HG02623 (cell line): Measurements from ENCODE around the gene WIPF2.

ENCODE experiments used
- ATAC-seq: cut with Tn5 transposase; IDR thresholded peaks from one replicate; pipeline ENCODE4 v1.9.1; 2021; ENCODE audit warnings: moderate library complexity; ENCODE audit not compliant: unreplicated experiment

Gene WIPF2, protein sequence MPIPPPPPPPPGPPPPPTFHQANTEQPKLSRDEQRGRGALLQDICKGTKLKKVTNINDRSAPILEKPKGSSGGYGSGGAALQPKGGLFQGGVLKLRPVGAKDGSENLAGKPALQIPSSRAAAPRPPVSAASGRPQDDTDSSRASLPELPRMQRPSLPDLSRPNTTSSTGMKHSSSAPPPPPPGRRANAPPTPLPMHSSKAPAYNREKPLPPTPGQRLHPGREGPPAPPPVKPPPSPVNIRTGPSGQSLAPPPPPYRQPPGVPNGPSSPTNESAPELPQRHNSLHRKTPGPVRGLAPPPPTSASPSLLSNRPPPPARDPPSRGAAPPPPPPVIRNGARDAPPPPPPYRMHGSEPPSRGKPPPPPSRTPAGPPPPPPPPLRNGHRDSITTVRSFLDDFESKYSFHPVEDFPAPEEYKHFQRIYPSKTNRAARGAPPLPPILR

DNA sequence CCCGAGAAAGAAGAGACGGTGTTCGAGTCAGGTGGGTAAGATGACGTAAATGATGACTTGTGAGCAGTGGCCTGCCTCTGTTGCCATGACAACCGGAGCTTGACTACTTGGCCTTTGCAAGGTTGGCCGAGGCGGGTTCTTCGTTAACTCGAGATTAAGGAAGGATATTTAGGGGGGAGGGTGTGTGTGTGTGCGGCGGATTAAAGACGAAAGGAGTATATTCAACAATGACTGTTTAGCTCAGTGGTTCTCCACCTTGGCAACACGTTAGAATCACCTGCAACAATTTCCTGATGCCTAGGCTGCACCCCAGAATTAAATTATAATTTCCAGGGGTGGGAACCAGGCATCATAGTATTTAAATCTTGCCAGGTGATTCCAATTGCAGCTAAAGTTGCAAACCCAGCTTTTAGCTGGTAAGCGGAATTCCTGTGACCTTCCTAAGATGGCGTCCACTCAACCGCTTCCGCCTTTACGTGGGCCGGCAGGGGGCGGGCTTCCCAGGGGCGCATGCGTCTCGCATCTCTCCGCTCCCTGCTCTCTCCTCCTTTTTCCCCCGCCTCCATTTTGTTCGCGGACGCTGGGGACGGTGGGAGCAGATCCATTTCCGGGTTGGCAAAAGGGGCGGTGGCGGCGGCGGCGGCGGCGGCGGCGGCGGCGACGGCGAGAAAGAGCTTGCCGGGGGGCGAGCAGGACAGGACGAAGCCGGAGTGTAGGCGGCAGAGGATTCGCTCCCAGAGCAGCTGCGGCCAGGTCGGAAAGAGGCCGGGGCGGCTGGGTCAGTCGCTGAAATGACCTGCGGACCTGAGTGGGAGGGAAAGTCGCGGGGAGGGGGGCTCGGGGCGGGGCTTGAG, at the start of gene WIPF2:
Gene WIPF2 (plus strand): TSS at position 565 of the 854 bp plus-strand sequence. CDS start 37,156 bp downstream, outside the sequence.
- peak; percentile 87 for ATAC-seq

DNA sequence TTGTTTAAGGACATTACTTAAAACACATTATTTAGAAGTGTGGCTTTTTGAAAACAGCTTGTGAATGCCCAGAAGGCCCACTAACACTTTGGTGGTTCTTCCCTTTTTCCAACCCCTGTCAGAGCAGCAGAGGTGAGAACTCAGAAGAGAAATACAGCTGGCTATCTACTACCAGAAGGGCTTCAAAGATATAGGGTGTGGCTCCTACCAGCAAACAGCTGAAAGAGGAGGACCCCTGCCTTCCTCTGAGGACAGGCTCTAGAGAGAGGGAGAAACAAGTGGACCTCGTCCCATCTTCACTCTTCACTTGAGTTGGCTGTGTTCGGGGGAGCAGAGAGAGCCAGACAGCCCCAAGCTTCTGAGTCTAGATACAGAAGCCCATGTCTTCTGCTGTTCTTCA, 48.8 kb upstream of the WIPF2 start:
- no peak for ATAC-seq

DNA sequence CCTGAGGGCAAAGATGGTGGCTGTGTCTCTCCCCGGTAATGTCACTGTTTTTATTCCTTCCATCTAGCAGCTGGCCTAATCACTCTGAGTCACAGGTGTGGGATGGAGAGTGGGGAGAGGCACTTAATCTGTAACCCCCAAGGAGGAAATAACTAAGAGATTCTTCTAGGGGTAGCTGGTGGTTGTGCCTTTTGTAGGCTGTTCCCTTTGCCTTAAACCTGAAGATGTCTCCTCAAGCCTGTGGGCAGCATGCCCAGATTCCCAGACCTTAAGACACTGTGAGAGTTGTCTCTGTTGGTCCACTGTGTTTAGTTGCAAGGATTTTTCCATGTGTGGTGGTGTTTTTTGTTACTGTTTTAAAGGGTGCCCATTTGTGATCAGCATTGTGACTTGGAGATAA, 47.4 kb upstream of the WIPF2 start:
- ATAC-seq: no peak

DNA sequence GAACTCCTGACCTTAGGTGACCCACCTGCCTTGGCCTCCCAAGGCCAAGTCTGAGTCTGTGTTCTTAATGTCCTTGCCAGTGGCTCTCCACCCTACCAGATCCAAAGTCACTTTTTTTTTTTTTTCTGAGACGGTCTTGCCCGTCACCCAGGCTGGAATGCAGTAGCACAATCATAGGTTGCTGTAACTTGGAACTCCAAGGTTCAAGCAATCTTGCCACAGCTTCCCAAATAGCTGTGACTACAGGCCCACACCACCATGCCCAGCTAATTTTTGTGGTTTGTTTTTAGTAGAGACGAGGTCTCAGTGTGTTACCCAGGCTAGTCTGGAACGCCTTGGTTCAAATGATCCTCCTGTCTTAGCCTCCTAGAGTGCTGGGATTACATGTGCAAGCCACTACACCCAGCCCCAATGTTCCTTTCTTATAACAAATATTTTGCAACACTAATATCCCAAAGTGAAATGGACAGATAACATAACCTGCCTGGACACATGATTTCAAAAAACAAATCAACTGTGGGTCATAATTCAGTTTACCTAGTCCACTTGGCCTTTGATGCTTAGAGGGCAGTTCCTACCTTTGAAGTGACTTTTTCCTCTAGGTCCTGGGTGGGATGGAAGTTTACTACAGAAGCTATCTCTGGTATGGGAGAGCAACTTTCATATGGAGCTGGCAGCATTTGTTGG, 45.9 kb upstream of the WIPF2 start:
- ATAC-seq: no peak

- ATAC-seq: no peak
Observed at GRCh38 chr17:40173778-40174135, 45.3 kb upstream of the WIPF2 start.

GRCh38 chr17:40174514-40174913, 44.6 kb upstream of the WIPF2 start:
- ATAC-seq: no peak

- no peak for ATAC-seq
Observed at GRCh38 chr17:40175928-40176753, 43.0 kb upstream of the WIPF2 start.

DNA sequence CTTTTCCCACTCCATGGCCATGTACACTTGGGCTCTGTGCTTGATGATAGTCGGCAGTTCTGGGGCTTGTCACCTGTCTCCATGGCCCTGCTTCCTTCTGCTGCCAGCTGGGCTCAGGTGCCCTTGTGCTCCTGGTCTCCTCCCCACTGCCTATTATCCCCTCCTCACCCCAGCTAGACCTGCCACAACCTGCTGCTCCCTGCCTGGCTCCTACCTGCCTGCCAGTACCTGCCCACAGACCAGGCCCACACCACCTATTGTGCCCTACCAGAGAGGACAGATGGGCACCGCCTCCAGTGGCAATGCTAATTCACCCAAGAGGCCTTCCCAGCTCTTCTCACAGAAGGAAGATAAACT, 42.4 kb upstream of the WIPF2 start:
- ATAC-seq: no peak

- no peak for ATAC-seq
Observed at GRCh38 chr17:40177275-40177874, 41.7 kb upstream of the WIPF2 start, which contains the start of gene RAPGEFL1. Gene RAPGEFL1 (plus strand): TSS chr17:40177470. CDS start chr17:40177862, 392 bp downstream.

DNA sequence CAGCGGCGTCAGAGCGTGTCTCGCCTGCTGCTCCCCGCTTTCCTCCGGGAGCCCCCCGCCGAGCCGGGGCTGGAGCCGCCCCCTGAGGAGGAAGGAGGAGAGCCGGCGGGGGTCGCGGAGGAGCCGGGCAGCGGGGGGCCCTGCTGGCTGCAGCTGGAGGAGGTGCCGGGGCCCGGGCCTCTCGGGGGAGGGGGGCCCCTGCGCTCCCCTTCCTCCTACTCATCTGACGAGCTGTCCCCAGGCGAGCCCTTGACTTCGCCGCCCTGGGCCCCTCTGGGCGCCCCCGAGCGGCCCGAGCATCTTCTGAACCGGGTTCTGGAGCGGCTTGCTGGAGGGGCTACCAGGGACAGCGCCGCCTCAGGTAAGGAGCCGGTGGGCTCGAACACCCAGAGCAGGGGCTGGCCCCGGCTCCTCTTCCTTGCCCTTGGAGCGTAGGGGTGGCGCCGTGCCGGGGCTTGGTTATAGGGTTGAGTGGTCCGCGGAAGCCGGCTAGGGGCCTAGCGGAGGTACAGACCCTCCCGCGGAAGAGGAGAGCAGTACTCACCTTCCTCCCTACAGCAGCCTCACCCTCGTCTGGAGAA, 41.0 kb upstream of the WIPF2 start:
- ATAC-seq: no peak

- no peak for ATAC-seq
Observed at GRCh38 chr17:40178660-40179059, 40.4 kb upstream of the WIPF2 start.

DNA sequence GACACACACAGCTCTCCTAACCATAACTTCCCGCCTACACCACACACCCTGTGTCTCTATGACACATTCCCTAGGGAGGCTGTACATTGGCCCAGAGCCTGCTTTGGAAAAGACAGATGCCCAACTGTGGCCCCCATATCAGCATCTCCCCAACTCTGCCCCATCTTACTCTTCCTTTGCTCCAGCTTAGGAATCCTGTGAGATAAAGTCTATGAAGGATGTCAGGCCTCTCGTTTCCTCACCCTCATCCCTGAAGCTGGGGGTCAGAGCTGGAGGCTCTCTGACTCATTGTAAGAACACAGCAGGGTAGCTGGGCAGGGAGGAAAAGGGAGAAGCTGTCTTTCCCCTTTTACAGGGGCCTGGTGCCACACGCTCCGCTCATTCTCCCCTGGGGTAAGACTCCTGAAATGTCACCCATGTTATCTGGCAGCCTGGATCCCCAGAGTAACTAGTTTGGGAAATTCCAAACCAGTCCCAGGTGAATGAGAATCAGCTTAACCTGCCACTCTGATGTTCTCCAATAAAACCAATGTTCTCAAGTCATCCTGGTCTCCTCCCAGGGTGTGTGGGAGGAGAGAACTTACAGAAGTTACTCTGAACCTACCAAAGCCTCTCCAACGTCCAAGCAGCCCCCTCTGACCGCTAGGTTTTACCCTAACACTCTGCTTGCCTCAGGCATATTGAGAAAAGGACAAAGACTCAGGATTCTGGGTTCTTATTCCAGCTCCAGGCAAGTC, 39.0 kb upstream of the WIPF2 start:
- ATAC-seq: no peak

DNA sequence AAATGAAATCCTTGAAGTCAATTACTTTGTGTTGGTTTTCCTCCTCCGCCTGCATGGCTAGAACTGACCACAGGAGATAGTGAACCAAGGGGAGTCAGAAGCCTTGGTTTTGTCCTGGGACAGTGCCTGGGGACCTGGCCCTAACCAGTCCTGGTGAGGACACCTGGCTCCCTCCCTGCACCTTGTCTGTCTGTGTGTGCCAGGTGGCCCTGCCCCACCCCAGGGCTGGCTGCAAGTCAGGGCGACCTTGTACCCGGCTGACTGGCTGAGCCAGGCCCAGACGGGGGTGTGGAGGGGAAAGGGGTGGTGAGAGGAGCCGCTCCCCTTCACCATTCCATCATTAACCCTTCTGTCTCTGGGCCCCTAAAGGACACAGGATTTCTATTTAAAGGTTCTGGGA, 38.4 kb upstream of the WIPF2 start:
- no peak for ATAC-seq

GRCh38 chr17:40181205-40181604, 37.9 kb upstream of the WIPF2 start:
- ATAC-seq: no peak

DNA sequence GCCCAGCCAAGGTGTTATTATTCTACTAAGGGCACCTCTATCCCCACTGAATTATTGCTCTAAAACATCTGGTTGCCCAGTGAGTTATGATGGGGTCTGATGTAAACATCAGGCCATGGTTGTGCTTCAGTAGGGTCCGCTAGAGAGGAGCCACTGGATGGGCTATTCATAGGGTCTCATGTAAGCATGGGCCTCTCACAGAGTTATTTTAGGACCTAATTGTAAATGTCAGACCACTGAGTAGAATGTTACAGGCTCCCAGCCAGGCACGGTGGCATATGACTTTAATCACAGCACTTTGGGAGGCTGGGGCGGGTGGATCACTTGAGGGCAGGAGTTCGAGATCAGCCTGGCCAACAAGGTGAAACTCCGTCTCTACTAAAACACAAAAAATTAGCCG, 36.5 kb upstream of the WIPF2 start:
- no peak for ATAC-seq

GRCh38 chr17:40187238-40187637, 31.9 kb upstream of the WIPF2 start:
- ATAC-seq: no peak

- ATAC-seq: no peak
Observed at GRCh38 chr17:40188694-40189093, 30.4 kb upstream of the WIPF2 start.

- no peak for ATAC-seq
Observed at GRCh38 chr17:40190197-40191021, 28.7 kb upstream of the WIPF2 start.
